ENCODE measurements around the gene NAGS. TPM values are rescaled to one million over a fixed set of nuclear protein-coding genes. Genes with fewer than 3 reads are reported as not detected.
"Not testable (repeated sequence)": the region's sequence is repeated elsewhere in the genome, so short reads cannot be mapped to it uniquely, and the experiment has no call there.

The NAGS gene
- total RNA-seq, 1 experiment from 2014 or later, result 5.1 TPM

DNA sequence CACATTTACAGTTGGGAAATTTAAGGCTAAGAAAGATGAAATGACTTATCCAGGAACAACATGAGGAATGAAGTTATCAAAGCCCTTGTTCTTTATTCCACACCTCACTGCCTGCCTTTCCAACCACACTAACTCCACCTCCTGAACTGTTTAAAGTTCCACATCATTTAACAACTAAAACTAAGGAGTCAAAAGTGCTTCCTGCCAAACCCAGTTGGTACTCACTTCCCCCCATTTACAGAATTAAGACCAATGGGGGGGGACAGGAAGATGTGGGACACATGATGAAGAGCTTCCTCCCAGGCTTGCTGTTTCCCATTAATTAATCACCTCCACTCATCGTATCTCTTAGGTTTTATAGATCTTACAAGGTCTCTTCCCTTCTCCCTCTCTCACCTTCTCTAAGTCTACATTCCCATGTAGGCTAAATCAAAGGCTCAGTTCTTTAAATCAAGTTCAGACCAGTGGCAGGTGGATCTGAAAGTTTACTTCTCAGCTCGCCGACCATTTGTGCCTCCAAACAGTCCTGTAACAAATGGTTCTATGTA lies 29.5 kb downstream of the NAGS start:
- DNase-seq, result no peak
- H3K4me3 ChIP-seq (ENCODE audit: insufficient read depth, low read depth, low read length), result no peak overlapping the region
- H3K36me3 ChIP-seq (replicated peaks; ENCODE audit: control insufficient read depth, insufficient read depth, low read length), result peaks cover 33% of the 10 kb centered on the region
- H3K27me3 ChIP-seq (ENCODE audit: control insufficient read depth, insufficient read depth, low read length), result no peaks in the 10 kb centered on the region

- not testable (repeated sequence) for DNase-seq; H3K4me3 ChIP-seq (ENCODE audit: insufficient read depth, low read depth, low read length); H3K27me3 ChIP-seq (ENCODE audit: control insufficient read depth, insufficient read depth, low read length)
- H3K36me3 ChIP-seq (replicated peaks; ENCODE audit: control insufficient read depth, insufficient read depth, low read length), result peaks cover 28% of the 10 kb centered on the region
Observed at GRCh38 chr17:44034688-44035087, 30.3 kb downstream of the NAGS start.

- H3K36me3 ChIP-seq (replicated peaks; ENCODE audit: control insufficient read depth, insufficient read depth, low read length), result peaks cover 24% of the 10 kb centered on the region
- DNase-seq, result no peak
- no peaks in the 10 kb centered on the region for H3K27me3 ChIP-seq (ENCODE audit: control insufficient read depth, insufficient read depth, low read length)
- H3K4me3 ChIP-seq (ENCODE audit: insufficient read depth, low read depth, low read length), result no peak overlapping the region
Observed at GRCh38 chr17:44037471-44037870, 33.0 kb downstream of the NAGS start.

DNA sequence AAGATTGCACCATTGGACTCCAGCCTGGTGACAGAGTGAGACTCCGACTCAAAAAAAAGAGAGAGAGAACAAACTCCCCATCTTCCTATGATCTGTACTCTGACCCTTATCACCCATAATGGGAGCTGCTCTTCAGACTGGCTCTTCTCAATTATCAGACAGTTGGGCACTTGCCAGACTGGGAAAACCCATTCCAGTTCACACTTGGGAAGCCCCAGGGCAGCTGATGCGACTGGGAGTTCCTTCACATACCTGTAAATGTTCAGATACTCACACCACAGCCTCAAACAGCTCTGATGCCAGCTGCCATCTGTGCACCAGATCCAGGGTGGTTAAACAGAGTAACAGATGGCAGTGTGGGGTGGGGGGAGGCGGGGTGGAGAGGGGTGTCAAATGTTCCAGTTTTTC lies 34.2 kb downstream of the NAGS start:
- Histone ChIP-seq H3K27me3 (ENCODE audit: control insufficient read depth, insufficient read depth, low read length) (no peaks in the 10 kb centered on the region), H3K4me3 (ENCODE audit: insufficient read depth, low read depth, low read length) (no peak overlapping the region), H3K36me3 (replicated peaks; ENCODE audit: control insufficient read depth, insufficient read depth, low read length) (peaks cover 21% of the 10 kb centered on the region)
- DNase-seq, result no peak

- no peak for DNase-seq
- no peak overlapping the region for H3K4me3 ChIP-seq (ENCODE audit: insufficient read depth, low read depth, low read length)
- H3K36me3 ChIP-seq (replicated peaks; ENCODE audit: control insufficient read depth, insufficient read depth, low read length), result peaks cover 14% of the 10 kb centered on the region
- H3K27me3 ChIP-seq (ENCODE audit: control insufficient read depth, insufficient read depth, low read length), result no peaks in the 10 kb centered on the region
Observed at GRCh38 chr17:44039829-44040635, 35.6 kb downstream of the NAGS start.

DNA sequence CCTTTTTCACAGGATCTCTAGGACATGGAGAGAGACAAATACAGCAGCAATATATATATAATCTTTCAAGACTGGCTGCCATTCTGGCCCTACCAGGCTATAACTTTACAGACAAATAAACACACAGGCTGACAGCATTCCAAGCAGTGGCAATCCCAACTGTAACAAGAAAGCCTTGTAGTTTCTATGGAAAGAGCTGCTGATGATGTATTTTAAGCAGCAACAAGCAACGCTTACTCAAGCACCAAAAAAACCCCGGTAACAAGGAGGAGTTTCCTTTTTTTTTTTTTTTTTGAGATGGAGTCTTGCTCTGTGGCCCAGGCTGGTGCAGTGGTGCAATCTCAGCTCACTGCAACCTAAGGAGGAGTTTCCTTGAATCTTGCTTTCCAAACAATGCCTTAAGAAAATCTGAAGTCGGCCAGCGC lies 38.9 kb downstream of the NAGS start:
- Histone ChIP-seq H3K27me3 (ENCODE audit: control insufficient read depth, insufficient read depth, low read length) (no peaks in the 10 kb centered on the region), H3K36me3 (replicated peaks; ENCODE audit: control insufficient read depth, insufficient read depth, low read length) (peaks cover 6% of the 10 kb centered on the region), H3K4me3 (ENCODE audit: insufficient read depth, low read depth, low read length) (no peak overlapping the region)
- no peak for DNase-seq

- Histone ChIP-seq H3K36me3 (replicated peaks; ENCODE audit: control insufficient read depth, insufficient read depth, low read length) (peaks cover 5% of the 10 kb centered on the region), H3K4me3 (ENCODE audit: insufficient read depth, low read depth, low read length) (no peak overlapping the region)
- DNase-seq, result no peak
Observed at GRCh38 chr17:44044071-44044470, 39.6 kb downstream of the NAGS start.

DNA sequence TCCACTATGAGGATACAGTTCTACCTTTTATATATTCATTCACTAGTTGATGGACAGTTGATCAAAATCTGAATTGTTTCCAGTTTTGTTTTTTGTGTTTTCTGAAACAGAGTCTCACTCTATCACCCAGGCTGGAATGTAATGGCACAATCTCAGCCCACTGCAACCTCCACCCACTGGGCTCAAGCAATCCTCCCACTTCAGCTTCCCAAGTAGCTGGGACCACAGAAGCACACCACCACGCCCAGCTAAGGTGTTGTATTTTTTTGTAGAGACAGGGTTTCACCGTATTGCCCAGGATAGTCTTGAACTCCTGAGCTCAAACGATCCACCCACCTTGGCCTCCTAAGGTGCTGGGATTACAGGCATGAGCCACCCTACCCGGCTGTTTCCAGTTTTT lies 41.1 kb downstream of the NAGS start:
- Histone ChIP-seq H3K36me3 (replicated peaks; ENCODE audit: control insufficient read depth, insufficient read depth, low read length) (peaks cover 10% of the 10 kb centered on the region), H3K27me3 (ENCODE audit: control insufficient read depth, insufficient read depth, low read length) (no peaks in the 10 kb centered on the region), H3K4me3 (ENCODE audit: insufficient read depth, low read depth, low read length) (no peak overlapping the region)
- DNase-seq, result no peak

More at GRCh38 chr17:44044071-44044470, 39.6 kb downstream of the NAGS start:
- H3K27me3 ChIP-seq (ENCODE audit: control insufficient read depth, insufficient read depth, low read length), result no peaks in the 10 kb centered on the region

DNA sequence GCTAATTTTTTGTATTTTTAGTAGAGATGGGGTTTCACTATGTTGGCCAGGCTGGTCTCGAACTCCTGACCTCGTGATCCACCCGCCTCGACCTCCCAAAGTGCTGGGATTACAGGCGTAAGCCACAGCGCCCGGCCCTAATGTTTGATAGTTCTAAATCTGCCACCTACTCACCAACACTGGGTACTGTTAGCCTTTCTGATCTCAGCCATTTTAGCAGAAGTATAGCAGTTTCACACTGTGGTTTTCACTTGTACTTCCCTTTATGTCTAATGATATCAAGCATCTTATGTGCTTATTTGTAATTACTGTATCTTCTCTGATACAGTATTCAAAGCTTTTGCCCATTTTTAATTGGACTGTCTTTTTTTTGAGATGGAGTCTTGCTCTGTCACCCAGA lies 42.5 kb downstream of the NAGS start:
- H3K27me3 ChIP-seq (ENCODE audit: control insufficient read depth, insufficient read depth, low read length); H3K4me3 ChIP-seq (ENCODE audit: insufficient read depth, low read depth, low read length); DNase-seq: not testable (repeated sequence)
- peaks cover 14% of the 10 kb centered on the region for H3K36me3 ChIP-seq (replicated peaks; ENCODE audit: control insufficient read depth, insufficient read depth, low read length)

- DNase-seq, result no peak
- Histone ChIP-seq H3K4me3 (ENCODE audit: insufficient read depth, low read depth, low read length) (no peak overlapping the region), H3K36me3 (replicated peaks; ENCODE audit: control insufficient read depth, insufficient read depth, low read length) (peaks cover 24% of the 10 kb centered on the region), H3K27me3 (ENCODE audit: control insufficient read depth, insufficient read depth, low read length) (no peaks in the 10 kb centered on the region)
Observed at GRCh38 chr17:44049294-44050060, 45.1 kb downstream of the NAGS start.

DNA sequence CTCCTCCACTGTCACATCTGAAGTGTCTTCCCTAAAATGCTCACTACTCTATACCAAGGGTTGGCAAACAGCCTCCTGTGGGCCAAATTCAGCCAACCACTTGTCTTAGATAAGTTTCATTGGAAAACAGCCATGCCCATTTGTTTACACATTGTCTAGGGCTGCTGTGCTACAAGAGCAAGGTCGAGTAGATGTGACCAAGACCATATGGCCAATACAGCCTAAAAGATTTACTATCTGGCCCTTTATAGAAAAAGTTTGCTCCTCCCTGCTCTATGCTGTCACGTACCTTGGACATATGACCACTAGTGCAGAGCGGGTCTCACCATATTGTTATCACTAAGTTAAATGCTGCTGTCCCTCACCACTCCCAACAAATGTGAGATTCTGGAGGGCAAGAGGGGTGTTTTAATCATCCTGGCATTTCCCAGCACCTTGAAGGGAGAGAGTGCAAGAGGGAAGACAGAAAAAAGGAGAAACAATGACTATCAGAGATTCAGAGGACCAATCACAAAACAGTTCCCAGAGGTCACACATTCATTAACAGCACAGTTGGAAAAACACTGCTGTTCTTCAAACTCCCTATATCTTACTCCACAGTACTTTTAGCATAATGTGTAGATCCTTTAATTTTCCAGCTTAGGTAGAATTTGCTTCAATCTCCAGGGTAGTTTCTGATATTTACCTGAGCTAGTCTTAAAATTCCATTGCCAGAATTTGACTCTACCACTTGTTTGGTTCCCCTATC lies 48.9 kb downstream of the NAGS start:
- Histone ChIP-seq H3K4me3 (ENCODE audit: insufficient read depth, low read depth, low read length) (no peak overlapping the region), H3K27me3 (ENCODE audit: control insufficient read depth, insufficient read depth, low read length) (no peaks in the 10 kb centered on the region), H3K36me3 (replicated peaks; ENCODE audit: control insufficient read depth, insufficient read depth, low read length) (peaks cover 24% of the 10 kb centered on the region)
- no peak for DNase-seq

Other genes starting within 250 kb of the NAGS start
- gene SOST, start 245.8 kb upstream of the NAGS start, total RNA-seq (2014; rRNA removed; shearing (Covaris generic)), result not detected in 2 replicates
- 30.4 and 35.5 TPM in 2 replicates for gene DUSP3, start 225.6 kb upstream of the NAGS start, total RNA-seq (2014; rRNA removed; shearing (Covaris generic))
- 0.21 and 0.37 TPM in 2 replicates for gene CFAP97D1, start 224.2 kb upstream of the NAGS start, total RNA-seq (2014; rRNA removed; shearing (Covaris generic))
- 7.7 and 8.3 TPM in 2 replicates for gene MPP3, start 171.5 kb upstream of the NAGS start, total RNA-seq (2014; rRNA removed; shearing (Covaris generic))
- gene CD300LG, start 157.4 kb upstream of the NAGS start, total RNA-seq (2014; rRNA removed; shearing (Covaris generic)), result not detected in 2 replicates
- gene MPP2, start 97.1 kb upstream of the NAGS start, total RNA-seq (2014; rRNA removed; shearing (Covaris generic)), result 9.0 and 12.2 TPM in 2 replicates
- gene PPY, start 62.1 kb upstream of the NAGS start, total RNA-seq (2014; rRNA removed; shearing (Covaris generic)), result not detected in 2 replicates
- 0.67 and 1.8 TPM in 2 replicates for gene PYY, start 50.7 kb upstream of the NAGS start, total RNA-seq (2014; rRNA removed; shearing (Covaris generic))
- gene TMEM101, start 10.3 kb downstream of the NAGS start, total RNA-seq (2014; rRNA removed; shearing (Covaris generic)), result 31.7 and 48.5 TPM in 2 replicates
- gene LSM12, start 62.0 kb downstream of the NAGS start, total RNA-seq (2014; rRNA removed; shearing (Covaris generic)), result 101 and 109 TPM in 2 replicates
- gene G6PC3, start 66.1 kb downstream of the NAGS start, total RNA-seq (2014; rRNA removed; shearing (Covaris generic)), result 94.0 and 104 TPM in 2 replicates
- 72.5 and 89.0 TPM in 2 replicates for gene HDAC5, start 119.0 kb downstream of the NAGS start, total RNA-seq (2014; rRNA removed; shearing (Covaris generic))
- 12.9 and 15.7 TPM in 2 replicates for gene HROB, start 137.3 kb downstream of the NAGS start, total RNA-seq (2014; rRNA removed; shearing (Covaris generic))
- gene ASB16, start 166.1 kb downstream of the NAGS start, total RNA-seq (2014; rRNA removed; shearing (Covaris generic)), result 0.17 TPM in 1 of 2 replicates, not detected in the other
- gene TMUB2, start 182.3 kb downstream of the NAGS start, total RNA-seq (2014; rRNA removed; shearing (Covaris generic)), result 19.1 and 25.7 TPM in 2 replicates
- gene ATXN7L3, start 195.3 kb downstream of the NAGS start, total RNA-seq (2014; rRNA removed; shearing (Covaris generic)), result 80.6 and 83.4 TPM in 2 replicates
- gene UBTF, start 215.1 kb downstream of the NAGS start, total RNA-seq (2014; rRNA removed; shearing (Covaris generic)), result 63.3 and 66.2 TPM in 2 replicates

Data from H7 (cell line).